ENCODE results near the gene MEIS1. TPM values are rescaled to one million over a fixed set of nuclear protein-coding genes. Genes with fewer than 3 reads are reported as not detected.

The MEIS1 gene
- total and polyA plus RNA-seq, 8 donors: 4.8 to 172 (median 38.5) TPM

DNA sequence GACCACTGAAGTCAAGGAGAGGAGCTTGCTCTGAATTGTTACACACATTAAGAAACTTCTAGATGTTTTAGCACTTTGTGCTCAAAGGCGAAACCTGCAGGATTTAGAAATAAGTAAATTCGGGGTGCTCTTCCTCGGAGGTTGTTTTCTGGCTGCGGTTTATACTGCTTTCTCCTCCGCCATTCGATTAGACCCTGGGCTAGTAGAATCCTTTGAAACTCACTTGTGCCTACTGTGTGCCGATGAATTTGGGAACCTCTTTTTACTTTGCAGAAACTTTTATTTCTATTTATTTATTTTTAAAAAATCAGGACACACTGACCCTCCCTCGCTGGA lies 3.5 kb downstream of the MEIS1 start:
- intact Hi-C loops (cut with DNase I; ENCODE audit: low total_unique reads): no loop called here
- Histone ChIP-seq H3K36me3 (peaks cover 3 to 48% (median 18%) of the 10 kb centered on the region in 4 donors), H3K9me3 (no peaks in the 10 kb centered on the region), H3K27me3 (peaks cover 0 to 52% (median 12%) of the 10 kb centered on the region in 3 donors), H3K4me1 (peaks cover 0 to 12% (median 6%) of the 10 kb centered on the region in 4 donors), H3K4me3 (peak overlapping the region; percentile 70 to 83 (median 72)), H3K27ac (peak overlapping the region in 4 of 5 donors; percentile 88 to 93 (median 90))
- no peak for DNase-seq
- WGBS, 5 donors: 41 to 73% (median 57%) methylated on average over 8 of the region's 8 CpGs
- TF ChIP-seq POLR2A (IDR thresholded peaks at IDR 0.05) (no peak), EP300 (IDR thresholded peaks at IDR 0.05) (no peak), POLR2AphosphoS5 (IDR thresholded peaks at IDR 0.05) (no peak)
- TF ChIP-seq, protein P1, sequence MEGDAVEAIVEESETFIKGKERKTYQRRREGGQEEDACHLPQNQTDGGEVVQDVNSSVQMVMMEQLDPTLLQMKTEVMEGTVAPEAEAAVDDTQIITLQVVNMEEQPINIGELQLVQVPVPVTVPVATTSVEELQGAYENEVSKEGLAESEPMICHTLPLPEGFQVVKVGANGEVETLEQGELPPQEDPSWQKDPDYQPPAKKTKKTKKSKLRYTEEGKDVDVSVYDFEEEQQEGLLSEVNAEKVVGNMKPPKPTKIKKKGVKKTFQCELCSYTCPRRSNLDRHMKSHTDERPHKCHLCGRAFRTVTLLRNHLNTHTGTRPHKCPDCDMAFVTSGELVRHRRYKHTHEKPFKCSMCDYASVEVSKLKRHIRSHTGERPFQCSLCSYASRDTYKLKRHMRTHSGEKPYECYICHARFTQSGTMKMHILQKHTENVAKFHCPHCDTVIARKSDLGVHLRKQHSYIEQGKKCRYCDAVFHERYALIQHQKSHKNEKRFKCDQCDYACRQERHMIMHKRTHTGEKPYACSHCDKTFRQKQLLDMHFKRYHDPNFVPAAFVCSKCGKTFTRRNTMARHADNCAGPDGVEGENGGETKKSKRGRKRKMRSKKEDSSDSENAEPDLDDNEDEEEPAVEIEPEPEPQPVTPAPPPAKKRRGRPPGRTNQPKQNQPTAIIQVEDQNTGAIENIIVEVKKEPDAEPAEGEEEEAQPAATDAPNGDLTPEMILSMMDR (IDR thresholded peaks at IDR 0.05): no peak

- peaks cover 0 to 53% (median 6%) of the 10 kb centered on the region in 3 donors for H3K27me3 ChIP-seq
- peak overlapping the region; percentile 30 to 93 (median 89) for H3K27ac ChIP-seq
- TF ChIP-seq POLR2AphosphoS5 (IDR thresholded peaks at IDR 0.05) (no peak), EP300 (IDR thresholded peaks at IDR 0.05) (no peak), POLR2A (IDR thresholded peaks at IDR 0.05) (no peak)
- TF ChIP-seq, protein P1 (IDR thresholded peaks at IDR 0.05): no peak
- peaks cover 3 to 55% (median 24%) of the 10 kb centered on the region in 4 donors for H3K36me3 ChIP-seq
- WGBS, 5 donors: 30 to 56% (median 37%) methylated on average over 33 to 37 of the region's 37 CpGs
- no peak for DNase-seq
- H3K4me1 ChIP-seq: peaks cover 0 to 12% (median 2%) of the 10 kb centered on the region in 4 donors
- intact Hi-C loops (cut with DNase I; ENCODE audit: low total_unique reads): no loop called here
- peak overlapping the region; percentile 70 to 83 (median 72) for H3K4me3 ChIP-seq
- no peaks in the 10 kb centered on the region for H3K9me3 ChIP-seq
Observed at GRCh38 chr2:66438891-66439811, 4.2 kb downstream of the MEIS1 start.

GRCh38 chr2:66439812-66440542 lies 5.1 kb downstream of the MEIS1 start:
- 20 to 60% (median 50%) methylated on average over 36 of the region's 36 CpGs for WGBS, 5 donors
- Histone ChIP-seq H3K27me3 (peaks cover 0 to 57% (median 5%) of the 10 kb centered on the region in 3 donors), H3K36me3 (peaks cover 3 to 61% (median 27%) of the 10 kb centered on the region in 4 donors), H3K27ac (peak overlapping the region in 4 of 5 donors; percentile 88 to 93 (median 90)), H3K9me3 (no peaks in the 10 kb centered on the region), H3K4me1 (peaks cover 0 to 12% (median 2%) of the 10 kb centered on the region in 4 donors), H3K4me3 (peak overlapping the region; percentile 70 to 83 (median 72))
- intact Hi-C loops (cut with DNase I; ENCODE audit: low total_unique reads): loop anchor here (5.0 kb wide), 1 partner anchor 137 kb away; no protein-coding TSS in a partner anchor
- no peak for DNase-seq
- TF ChIP-seq, protein P1 (IDR thresholded peaks at IDR 0.05): no peak
- TF ChIP-seq EP300 (IDR thresholded peaks at IDR 0.05): no peak

All from stomach (tissue), 9 donors.